WTC11 (cell line): Measurements from ENCODE around the gene AKAP11. TPM values are rescaled to one million over a fixed set of nuclear protein-coding genes. Genes with fewer than 3 reads are reported as not detected.
A peak's percentile ranks its signal among the peaks of the same experiment; 100 is the strongest.

Experiments used
- ATAC-seq: fragments of 200-7000 bp; cut with Tn5 transposase; 2 replicates; pipeline ENCODE4 v1.10.0; 2021; ENCODE audit warnings: mild to moderate bottlenecking, moderate library complexity
- CTCF ChIA-PET: fragments of 300-600 bp; sonication (Branson Sonifier 250); formaldehyde crosslinking; loops from one replicate; lab custom pipeline; 2021; ENCODE audit warnings: antibody characterized with exemption; lab: Charles Lee
- POLR2A ChIA-PET: fragments of 350-600 bp; sonication (Branson Sonifier 250); formaldehyde crosslinking; loops from one replicate; lab custom pipeline; 2021; ENCODE audit warnings: antibody characterized with exemption; lab: Charles Lee
- DNase-seq: peaks from one replicate; pipeline ENCODE4 v3.0.0; 2021; ENCODE audit warnings: low spot score
- H3K27ac Mint-ChIP-seq: 2 replicates; pipeline ENCODE4 v1.8.0; 2021; ENCODE audit warnings: mixed read lengths
- H3K27me3 Mint-ChIP-seq: 2 replicates; pipeline ENCODE4 v1.8.0; 2021; ENCODE audit warnings: low read depth, mild to moderate bottlenecking, moderate library complexity, mixed read lengths
- H3K36me3 Mint-ChIP-seq: 2 replicates; pipeline ENCODE4 v1.8.0; 2021; ENCODE audit warnings: mixed read lengths
- H3K4me1 Mint-ChIP-seq: 2 replicates; pipeline ENCODE4 v1.8.0; 2022; ENCODE audit warnings: mixed read lengths
- H3K4me3 Mint-ChIP-seq: 2 replicates; pipeline ENCODE4 v1.8.0; 2021; ENCODE audit warnings: mild to moderate bottlenecking, moderate library complexity, mixed read lengths
- H3K9me3 Mint-ChIP-seq: 2 replicates; pipeline ENCODE4 v1.8.0; 2021; ENCODE audit warnings: mixed read lengths
- FOXJ3 ChIP-seq: sonication (generic); formaldehyde crosslinking; IDR thresholded peaks from 2 replicates; pipeline ENCODE4 v1.9.0; 2021; ENCODE audit warnings: missing genetic modification reagents, mild to moderate bottlenecking, borderline replicate concordance
- GABPB1 ChIP-seq: sonication (generic); formaldehyde crosslinking; IDR thresholded peaks from 2 replicates; pipeline ENCODE4 v1.8.1; 2023; ENCODE audit warnings: mild to moderate bottlenecking, missing genetic modification reagents
- NR1H2 ChIP-seq: sonication (generic); formaldehyde crosslinking; IDR thresholded peaks from 2 replicates; pipeline ENCODE4 v1.9.0; 2021; ENCODE audit warnings: mild to moderate bottlenecking, moderate library complexity, missing genetic modification reagents
- TEAD1 ChIP-seq: sonication (generic); formaldehyde crosslinking; IDR thresholded peaks from 2 replicates; pipeline ENCODE4 v1.8.0; 2022; ENCODE audit warnings: mild to moderate bottlenecking, missing genetic modification reagents
- ZNF317 ChIP-seq: sonication (generic); formaldehyde crosslinking; IDR thresholded peaks from 2 replicates; pipeline ENCODE4 v1.8.1; 2023; ENCODE audit warnings: low read depth, mild to moderate bottlenecking, moderate library complexity, missing genetic modification reagents, borderline replicate concordance
- total RNA-seq: library from RNA; stranded (reverse); gene quantifications from 3 replicates; pipeline ENCODE4 v1.2.3, GENCODE V29; 2021
- TF ChIP-seq, protein P1 (sequence below): sonication (generic); formaldehyde crosslinking; IDR thresholded peaks from 2 replicates; pipeline ENCODE4 v1.8.0; 2022; ENCODE audit warnings: mild to moderate bottlenecking, missing genetic modification reagents
- TF ChIP-seq, protein P2 (sequence below): fragments of 200-600 bp; IDR thresholded peaks from 2 replicates; pipeline ENCODE4 v1.8.0; 2022; ENCODE audit warnings: antibody characterized with exemption
- TF ChIP-seq, protein P3 (sequence below): fragments of 250-450 bp; sonication (Bioruptor Pico); conservative IDR thresholded peaks from 2 replicates; pipeline ENCODE4 v1.9.0; 2021; ENCODE audit warnings: mild to moderate bottlenecking
- TF ChIP-seq, protein P4 (sequence below): sonication (generic); formaldehyde crosslinking; IDR thresholded peaks from 2 replicates; pipeline ENCODE4 v1.8.0; 2022; ENCODE audit warnings: missing genetic modification reagents
- TF ChIP-seq, protein P5 (sequence below): sonication (generic); formaldehyde crosslinking; IDR thresholded peaks from 2 replicates; pipeline ENCODE4 v1.8.0; 2023; ENCODE audit warnings: mild to moderate bottlenecking, missing genetic modification reagents
- TF ChIP-seq, protein P6 (sequence below): sonication (generic); formaldehyde crosslinking; IDR thresholded peaks from 2 replicates; pipeline ENCODE4 v1.8.0; 2022; ENCODE audit warnings: mild to moderate bottlenecking, missing genetic modification reagents
- TF ChIP-seq, protein P7 (sequence below): sonication (generic); formaldehyde crosslinking; IDR thresholded peaks from 2 replicates; pipeline ENCODE4 v1.8.1; 2022; ENCODE audit warnings: missing genetic modification reagents, borderline replicate concordance
- TF ChIP-seq, protein P8 (sequence below): sonication (generic); formaldehyde crosslinking; IDR thresholded peaks from 2 replicates; pipeline ENCODE4 v1.8.1; 2022; ENCODE audit warnings: low read depth, missing genetic modification reagents, borderline replicate concordance
- TF ChIP-seq, protein P9 (sequence below): sonication (generic); formaldehyde crosslinking; IDR thresholded peaks from 2 replicates; pipeline ENCODE4 v1.8.1; 2023; ENCODE audit warnings: mild to moderate bottlenecking, moderate library complexity, missing genetic modification reagents

The AKAP11 gene
- total RNA-seq, 1 experiment from 2014 or later, result 16.7 TPM

DNA sequence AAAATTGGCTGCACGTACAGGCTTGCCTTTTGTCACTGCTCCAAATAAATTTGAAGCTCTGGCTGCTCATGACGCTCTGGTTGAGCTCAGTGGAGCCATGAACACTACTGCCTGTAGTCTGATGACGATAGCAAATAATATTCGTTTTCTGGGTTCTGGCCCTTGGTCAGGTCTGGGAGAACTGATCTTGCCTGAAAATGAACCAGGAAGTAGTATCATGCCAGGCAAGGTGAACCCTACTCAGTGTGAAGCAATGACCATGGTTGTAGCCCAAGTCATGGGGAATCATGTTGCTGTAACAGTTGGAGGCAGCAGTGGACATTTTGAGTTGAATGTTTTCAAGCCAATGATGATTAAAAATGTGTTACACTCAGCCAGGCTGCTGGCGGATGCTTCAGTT lies 16.1 kb upstream of the AKAP11 start (continued):
- no peak for TF ChIP-seq NR1H2 (CRISPR knock-in tag)
- TF ChIP-seq, protein P1, sequence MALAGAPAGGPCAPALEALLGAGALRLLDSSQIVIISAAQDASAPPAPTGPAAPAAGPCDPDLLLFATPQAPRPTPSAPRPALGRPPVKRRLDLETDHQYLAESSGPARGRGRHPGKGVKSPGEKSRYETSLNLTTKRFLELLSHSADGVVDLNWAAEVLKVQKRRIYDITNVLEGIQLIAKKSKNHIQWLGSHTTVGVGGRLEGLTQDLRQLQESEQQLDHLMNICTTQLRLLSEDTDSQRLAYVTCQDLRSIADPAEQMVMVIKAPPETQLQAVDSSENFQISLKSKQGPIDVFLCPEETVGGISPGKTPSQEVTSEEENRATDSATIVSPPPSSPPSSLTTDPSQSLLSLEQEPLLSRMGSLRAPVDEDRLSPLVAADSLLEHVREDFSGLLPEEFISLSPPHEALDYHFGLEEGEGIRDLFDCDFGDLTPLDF (CRISPR knock-in tag), result no peak

DNA sequence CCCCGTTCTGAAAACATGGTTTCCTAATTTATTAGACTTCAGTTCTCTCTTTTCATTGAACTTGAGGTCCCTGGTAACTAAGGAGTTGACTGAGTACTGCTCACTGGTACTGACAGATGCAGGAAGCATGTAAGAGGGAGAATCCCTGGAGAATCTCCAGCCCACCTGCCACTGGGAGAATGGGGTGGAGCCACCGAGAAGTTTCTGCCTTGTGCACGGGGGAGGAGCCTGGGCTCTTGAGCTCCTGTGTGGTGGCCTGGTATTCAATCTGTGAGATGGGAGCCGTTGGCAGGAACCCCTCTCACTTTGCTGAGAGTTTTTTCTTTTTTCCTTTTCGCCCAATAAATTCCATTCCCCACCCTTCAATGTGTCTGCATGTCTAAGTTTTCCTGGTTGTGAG lies 13.2 kb upstream of the AKAP11 start:
- Mint-ChIP-seq H3K27me3 (peaks cover 13% of the 10 kb centered on the region), H3K9me3 (peaks cover 29% of the 10 kb centered on the region), H3K4me1 (peaks cover 15% of the 10 kb centered on the region), H3K27ac (no peak overlapping the region), H3K4me3 (no peak overlapping the region), H3K36me3 (peaks cover 16% of the 10 kb centered on the region)
- DNase-seq (peak; percentile 57), ATAC-seq (peak; percentile 100)
- POLR2A ChIA-PET, result interaction anchor here (1.9 kb wide), 1 partner anchor 13 kb away, joined by 6 read pairs; the partner anchor contains the start of gene AKAP11
- TF ChIP-seq, protein P2, sequence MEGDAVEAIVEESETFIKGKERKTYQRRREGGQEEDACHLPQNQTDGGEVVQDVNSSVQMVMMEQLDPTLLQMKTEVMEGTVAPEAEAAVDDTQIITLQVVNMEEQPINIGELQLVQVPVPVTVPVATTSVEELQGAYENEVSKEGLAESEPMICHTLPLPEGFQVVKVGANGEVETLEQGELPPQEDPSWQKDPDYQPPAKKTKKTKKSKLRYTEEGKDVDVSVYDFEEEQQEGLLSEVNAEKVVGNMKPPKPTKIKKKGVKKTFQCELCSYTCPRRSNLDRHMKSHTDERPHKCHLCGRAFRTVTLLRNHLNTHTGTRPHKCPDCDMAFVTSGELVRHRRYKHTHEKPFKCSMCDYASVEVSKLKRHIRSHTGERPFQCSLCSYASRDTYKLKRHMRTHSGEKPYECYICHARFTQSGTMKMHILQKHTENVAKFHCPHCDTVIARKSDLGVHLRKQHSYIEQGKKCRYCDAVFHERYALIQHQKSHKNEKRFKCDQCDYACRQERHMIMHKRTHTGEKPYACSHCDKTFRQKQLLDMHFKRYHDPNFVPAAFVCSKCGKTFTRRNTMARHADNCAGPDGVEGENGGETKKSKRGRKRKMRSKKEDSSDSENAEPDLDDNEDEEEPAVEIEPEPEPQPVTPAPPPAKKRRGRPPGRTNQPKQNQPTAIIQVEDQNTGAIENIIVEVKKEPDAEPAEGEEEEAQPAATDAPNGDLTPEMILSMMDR, result no peak
- TF ChIP-seq ZNF317 (CRISPR knock-in tag), result no peak
- CTCF ChIA-PET, result no interaction called here

DNA sequence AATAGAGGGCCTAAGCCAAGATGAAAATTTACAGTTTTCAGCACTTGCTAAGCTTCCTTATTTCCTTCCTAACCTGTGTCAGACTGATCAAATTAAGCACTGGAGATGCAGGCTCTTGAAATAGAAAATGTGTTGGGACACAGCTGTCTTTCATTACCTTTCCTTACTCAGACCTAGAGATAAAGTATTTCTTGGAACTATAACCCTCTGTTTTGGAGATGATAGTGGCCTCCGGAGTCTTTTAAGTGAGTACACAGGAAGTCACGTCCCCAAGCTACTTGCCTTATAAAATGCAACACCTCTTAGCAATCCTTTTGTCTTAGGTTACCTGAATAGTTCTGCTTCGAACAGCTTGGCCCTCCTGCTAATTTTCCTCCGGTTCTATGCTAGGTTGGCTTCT lies 12.4 kb upstream of the AKAP11 start:
- CTCF ChIA-PET, result no interaction called here
- TF ChIP-seq, protein P3, sequence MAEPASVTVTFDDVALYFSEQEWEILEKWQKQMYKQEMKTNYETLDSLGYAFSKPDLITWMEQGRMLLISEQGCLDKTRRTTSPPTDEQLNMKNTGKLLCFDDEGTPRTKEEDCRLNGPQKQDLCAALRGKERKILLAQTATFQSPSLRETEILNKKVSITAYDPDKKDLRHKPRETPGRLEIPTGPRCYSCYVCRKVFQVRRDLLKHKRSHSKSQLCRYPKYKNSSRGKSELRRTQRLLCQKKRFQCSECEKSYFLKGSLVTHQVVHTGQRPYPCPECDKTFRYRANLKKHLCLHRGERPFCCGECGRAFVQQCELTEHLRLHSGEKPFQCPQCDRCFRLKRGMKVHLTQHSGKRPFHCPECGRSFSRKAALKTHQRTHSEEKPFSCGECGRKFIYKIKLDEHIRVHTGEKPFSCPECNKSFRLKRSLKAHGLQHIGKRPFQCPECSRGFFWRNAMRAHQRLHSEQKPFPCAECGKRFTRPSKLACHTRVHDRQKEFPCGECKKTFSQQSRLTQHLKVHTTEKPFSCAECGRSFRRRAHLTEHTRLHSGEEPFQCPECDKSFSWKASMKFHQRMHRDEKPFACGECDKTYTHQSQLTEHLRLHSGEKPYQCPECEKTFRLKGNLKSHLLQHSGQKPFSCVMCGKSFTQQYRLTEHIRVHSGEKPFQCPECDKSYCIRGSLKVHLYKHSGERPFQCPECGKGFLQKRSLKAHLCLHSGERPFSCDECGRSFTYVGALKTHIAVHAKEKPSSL (CRISPR knock-in tag), result no peak
- TF ChIP-seq TEAD1 (CRISPR knock-in tag), result no peak
- TF ChIP-seq FOXJ3 (CRISPR knock-in tag), result no peak
- TF ChIP-seq, protein P4, sequence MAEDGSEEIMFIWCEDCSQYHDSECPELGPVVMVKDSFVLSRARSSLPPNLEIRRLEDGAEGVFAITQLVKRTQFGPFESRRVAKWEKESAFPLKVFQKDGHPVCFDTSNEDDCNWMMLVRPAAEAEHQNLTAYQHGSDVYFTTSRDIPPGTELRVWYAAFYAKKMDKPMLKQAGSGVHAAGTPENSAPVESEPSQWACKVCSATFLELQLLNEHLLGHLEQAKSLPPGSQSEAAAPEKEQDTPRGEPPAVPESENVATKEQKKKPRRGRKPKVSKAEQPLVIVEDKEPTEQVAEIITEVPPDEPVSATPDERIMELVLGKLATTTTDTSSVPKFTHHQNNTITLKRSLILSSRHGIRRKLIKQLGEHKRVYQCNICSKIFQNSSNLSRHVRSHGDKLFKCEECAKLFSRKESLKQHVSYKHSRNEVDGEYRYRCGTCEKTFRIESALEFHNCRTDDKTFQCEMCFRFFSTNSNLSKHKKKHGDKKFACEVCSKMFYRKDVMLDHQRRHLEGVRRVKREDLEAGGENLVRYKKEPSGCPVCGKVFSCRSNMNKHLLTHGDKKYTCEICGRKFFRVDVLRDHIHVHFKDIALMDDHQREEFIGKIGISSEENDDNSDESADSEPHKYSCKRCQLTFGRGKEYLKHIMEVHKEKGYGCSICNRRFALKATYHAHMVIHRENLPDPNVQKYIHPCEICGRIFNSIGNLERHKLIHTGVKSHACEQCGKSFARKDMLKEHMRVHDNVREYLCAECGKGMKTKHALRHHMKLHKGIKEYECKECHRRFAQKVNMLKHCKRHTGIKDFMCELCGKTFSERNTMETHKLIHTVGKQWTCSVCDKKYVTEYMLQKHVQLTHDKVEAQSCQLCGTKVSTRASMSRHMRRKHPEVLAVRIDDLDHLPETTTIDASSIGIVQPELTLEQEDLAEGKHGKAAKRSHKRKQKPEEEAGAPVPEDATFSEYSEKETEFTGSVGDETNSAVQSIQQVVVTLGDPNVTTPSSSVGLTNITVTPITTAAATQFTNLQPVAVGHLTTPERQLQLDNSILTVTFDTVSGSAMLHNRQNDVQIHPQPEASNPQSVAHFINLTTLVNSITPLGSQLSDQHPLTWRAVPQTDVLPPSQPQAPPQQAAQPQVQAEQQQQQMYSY, result no peak
- TF ChIP-seq, protein P5, sequence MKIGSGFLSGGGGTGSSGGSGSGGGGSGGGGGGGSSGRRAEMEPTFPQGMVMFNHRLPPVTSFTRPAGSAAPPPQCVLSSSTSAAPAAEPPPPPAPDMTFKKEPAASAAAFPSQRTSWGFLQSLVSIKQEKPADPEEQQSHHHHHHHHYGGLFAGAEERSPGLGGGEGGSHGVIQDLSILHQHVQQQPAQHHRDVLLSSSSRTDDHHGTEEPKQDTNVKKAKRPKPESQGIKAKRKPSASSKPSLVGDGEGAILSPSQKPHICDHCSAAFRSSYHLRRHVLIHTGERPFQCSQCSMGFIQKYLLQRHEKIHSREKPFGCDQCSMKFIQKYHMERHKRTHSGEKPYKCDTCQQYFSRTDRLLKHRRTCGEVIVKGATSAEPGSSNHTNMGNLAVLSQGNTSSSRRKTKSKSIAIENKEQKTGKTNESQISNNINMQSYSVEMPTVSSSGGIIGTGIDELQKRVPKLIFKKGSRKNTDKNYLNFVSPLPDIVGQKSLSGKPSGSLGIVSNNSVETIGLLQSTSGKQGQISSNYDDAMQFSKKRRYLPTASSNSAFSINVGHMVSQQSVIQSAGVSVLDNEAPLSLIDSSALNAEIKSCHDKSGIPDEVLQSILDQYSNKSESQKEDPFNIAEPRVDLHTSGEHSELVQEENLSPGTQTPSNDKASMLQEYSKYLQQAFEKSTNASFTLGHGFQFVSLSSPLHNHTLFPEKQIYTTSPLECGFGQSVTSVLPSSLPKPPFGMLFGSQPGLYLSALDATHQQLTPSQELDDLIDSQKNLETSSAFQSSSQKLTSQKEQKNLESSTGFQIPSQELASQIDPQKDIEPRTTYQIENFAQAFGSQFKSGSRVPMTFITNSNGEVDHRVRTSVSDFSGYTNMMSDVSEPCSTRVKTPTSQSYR, result no peak
- TF ChIP-seq, protein P6, sequence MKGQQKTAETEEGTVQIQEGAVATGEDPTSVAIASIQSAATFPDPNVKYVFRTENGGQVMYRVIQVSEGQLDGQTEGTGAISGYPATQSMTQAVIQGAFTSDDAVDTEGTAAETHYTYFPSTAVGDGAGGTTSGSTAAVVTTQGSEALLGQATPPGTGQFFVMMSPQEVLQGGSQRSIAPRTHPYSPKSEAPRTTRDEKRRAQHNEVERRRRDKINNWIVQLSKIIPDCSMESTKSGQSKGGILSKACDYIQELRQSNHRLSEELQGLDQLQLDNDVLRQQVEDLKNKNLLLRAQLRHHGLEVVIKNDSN, result no peak
- TF ChIP-seq, protein P7, sequence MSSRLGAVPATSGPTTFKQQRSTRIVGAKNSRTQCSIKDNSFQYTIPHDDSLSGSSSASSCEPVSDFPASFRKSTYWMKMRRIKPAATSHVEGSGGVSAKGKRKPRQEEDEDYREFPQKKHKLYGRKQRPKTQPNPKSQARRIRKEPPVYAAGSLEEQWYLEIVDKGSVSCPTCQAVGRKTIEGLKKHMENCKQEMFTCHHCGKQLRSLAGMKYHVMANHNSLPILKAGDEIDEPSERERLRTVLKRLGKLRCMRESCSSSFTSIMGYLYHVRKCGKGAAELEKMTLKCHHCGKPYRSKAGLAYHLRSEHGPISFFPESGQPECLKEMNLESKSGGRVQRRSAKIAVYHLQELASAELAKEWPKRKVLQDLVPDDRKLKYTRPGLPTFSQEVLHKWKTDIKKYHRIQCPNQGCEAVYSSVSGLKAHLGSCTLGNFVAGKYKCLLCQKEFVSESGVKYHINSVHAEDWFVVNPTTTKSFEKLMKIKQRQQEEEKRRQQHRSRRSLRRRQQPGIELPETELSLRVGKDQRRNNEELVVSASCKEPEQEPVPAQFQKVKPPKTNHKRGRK (CRISPR knock-in tag), result no peak
- no peak for TF ChIP-seq GABPB1 (CRISPR knock-in tag)
- TF ChIP-seq, protein P8, sequence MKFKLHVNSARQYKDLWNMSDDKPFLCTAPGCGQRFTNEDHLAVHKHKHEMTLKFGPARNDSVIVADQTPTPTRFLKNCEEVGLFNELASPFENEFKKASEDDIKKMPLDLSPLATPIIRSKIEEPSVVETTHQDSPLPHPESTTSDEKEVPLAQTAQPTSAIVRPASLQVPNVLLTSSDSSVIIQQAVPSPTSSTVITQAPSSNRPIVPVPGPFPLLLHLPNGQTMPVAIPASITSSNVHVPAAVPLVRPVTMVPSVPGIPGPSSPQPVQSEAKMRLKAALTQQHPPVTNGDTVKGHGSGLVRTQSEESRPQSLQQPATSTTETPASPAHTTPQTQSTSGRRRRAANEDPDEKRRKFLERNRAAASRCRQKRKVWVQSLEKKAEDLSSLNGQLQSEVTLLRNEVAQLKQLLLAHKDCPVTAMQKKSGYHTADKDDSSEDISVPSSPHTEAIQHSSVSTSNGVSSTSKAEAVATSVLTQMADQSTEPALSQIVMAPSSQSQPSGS (CRISPR knock-in tag), result no peak
- TF ChIP-seq, protein P9, sequence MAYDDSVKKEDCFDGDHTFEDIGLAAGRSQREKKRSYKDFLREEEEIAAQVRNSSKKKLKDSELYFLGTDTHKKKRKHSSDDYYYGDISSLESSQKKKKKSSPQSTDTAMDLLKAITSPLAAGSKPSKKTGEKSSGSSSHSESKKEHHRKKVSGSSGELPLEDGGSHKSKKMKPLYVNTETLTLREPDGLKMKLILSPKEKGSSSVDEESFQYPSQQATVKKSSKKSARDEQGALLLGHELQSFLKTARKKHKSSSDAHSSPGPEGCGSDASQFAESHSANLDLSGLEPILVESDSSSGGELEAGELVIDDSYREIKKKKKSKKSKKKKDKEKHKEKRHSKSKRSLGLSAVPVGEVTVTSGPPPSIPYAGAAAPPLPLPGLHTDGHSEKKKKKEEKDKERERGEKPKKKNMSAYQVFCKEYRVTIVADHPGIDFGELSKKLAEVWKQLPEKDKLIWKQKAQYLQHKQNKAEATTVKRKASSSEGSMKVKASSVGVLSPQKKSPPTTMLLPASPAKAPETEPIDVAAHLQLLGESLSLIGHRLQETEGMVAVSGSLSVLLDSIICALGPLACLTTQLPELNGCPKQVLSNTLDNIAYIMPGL (CRISPR knock-in tag), result no peak

More for the DNA sequence above, 12.4 kb upstream of the AKAP11 start:
- H3K27me3 Mint-ChIP-seq, result peaks cover 13% of the 10 kb centered on the region
- H3K27ac Mint-ChIP-seq, result no peak overlapping the region
- ATAC-seq (no peak), DNase-seq (no peak)
- no peak overlapping the region for H3K4me3 Mint-ChIP-seq
- POLR2A ChIA-PET, result interaction anchor here (1.9 kb wide), 1 partner anchor 12 kb away, joined by 6 read pairs; the partner anchor contains the start of gene AKAP11
- peaks cover 16% of the 10 kb centered on the region for H3K36me3 Mint-ChIP-seq
- H3K9me3 Mint-ChIP-seq, result peaks cover 29% of the 10 kb centered on the region
- peaks cover 15% of the 10 kb centered on the region for H3K4me1 Mint-ChIP-seq
